ENCODE measurements around the gene DDX41.

The DDX41 gene

GRCh38 chr5:177513500-177513899 lies 3.3 kb downstream of the DDX41 start:
- Histone ChIP-seq H3K4me1 (ENCODE audit: insufficient read depth, low read length, severe bottlenecking) (peaks cover 53% of the 10 kb centered on the region), H3K9me3 (ENCODE audit: low read length) (no peaks in the 10 kb centered on the region), H3F3A (ENCODE audit: insufficient read depth, low read length) (no peaks in the 10 kb centered on the region), H3K27ac (ENCODE audit: low read depth, low read length, poor library complexity, severe bottlenecking) (no peak overlapping the region), H3K9ac (ENCODE audit: low read length) (no peak overlapping the region), H3K27me3 (ENCODE audit: insufficient read depth, low read length) (no peaks in the 10 kb centered on the region), H3K4me2 (ENCODE audit: low read length) (no peak overlapping the region), H3K9me2 (ENCODE audit: low read depth, low read length) (no peaks in the 10 kb centered on the region), H4K20me1 (ENCODE audit: insufficient read depth, low read length) (no peaks in the 10 kb centered on the region), H3K4me3 (ENCODE audit: low read depth, low read length, poor library complexity, severe bottlenecking) (no peak overlapping the region), H3K36me3 (ENCODE audit: insufficient read depth, low read length) (peaks cover 51% of the 10 kb centered on the region), H3K79me2 (ENCODE audit: insufficient read depth, low read length) (peaks cover 7% of the 10 kb centered on the region), H2AFZ (ENCODE audit: low read length) (no peak overlapping the region)
- TF ChIP-seq EZH2 (IDR thresholded peaks at IDR 0.05; ENCODE audit: borderline replicate concordance, low read length) (no peak), CTCF (IDR thresholded peaks at IDR 0.05; ENCODE audit: low read length) (no peak)

DNA sequence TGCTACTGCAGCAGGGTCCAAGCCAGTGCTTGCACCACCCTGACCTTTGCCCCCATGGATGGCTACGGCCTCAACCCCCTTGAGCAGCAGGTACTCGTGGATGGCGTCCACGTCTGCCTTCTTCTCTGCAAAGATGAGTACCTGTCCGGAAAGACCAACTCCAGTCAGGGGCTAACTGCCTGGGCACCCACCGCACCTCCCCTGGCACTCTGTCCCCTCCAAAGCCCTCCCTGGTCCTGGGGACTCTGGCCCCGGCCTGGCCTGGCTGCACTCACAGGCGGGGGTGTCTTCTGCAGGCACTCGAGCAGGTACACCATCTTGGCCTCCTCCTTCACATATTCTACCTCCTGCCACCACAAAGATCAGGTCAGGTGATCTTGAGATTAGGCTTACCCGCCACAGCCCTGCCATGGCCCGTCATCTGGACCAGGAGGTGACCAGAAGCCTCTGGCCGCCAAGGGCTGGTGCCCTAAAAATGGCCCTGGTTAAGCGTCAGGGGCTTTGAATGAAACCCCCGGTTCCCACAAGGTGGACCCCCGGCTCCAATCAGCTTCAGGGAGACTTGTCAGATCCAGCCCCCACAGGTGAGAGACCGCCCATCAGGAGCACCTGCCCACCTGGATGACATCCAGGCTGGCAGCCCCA lies 3.9 kb downstream of the DDX41 start:
- H3K79me2 ChIP-seq (ENCODE audit: insufficient read depth, low read length) = peaks cover 7% of the 10 kb centered on the region
- H3K4me1 ChIP-seq (ENCODE audit: insufficient read depth, low read length, severe bottlenecking) = peaks cover 59% of the 10 kb centered on the region
- H3K9me3 ChIP-seq (ENCODE audit: low read length) = no peaks in the 10 kb centered on the region
- no peaks in the 10 kb centered on the region for H3F3A ChIP-seq (ENCODE audit: insufficient read depth, low read length)
- no peak overlapping the region for H3K9ac ChIP-seq (ENCODE audit: low read length)
- no peak overlapping the region for H3K4me3 ChIP-seq (ENCODE audit: low read depth, low read length, poor library complexity, severe bottlenecking)
- no peaks in the 10 kb centered on the region for H3K9me2 ChIP-seq (ENCODE audit: low read depth, low read length)
- H3K27me3 ChIP-seq (ENCODE audit: insufficient read depth, low read length) = no peaks in the 10 kb centered on the region
- H3K4me2 ChIP-seq (ENCODE audit: low read length) = no peak overlapping the region
- no peak for TF ChIP-seq EZH2 (IDR thresholded peaks at IDR 0.05; ENCODE audit: borderline replicate concordance, low read length)
- TF ChIP-seq CTCF (IDR thresholded peaks at IDR 0.05; ENCODE audit: low read length) = no peak
- H3K36me3 ChIP-seq (ENCODE audit: insufficient read depth, low read length) = peaks cover 57% of the 10 kb centered on the region
- no peak overlapping the region for H3K27ac ChIP-seq (ENCODE audit: low read depth, low read length, poor library complexity, severe bottlenecking)
- no peaks in the 10 kb centered on the region for H4K20me1 ChIP-seq (ENCODE audit: insufficient read depth, low read length)
- no peak overlapping the region for H2AFZ ChIP-seq (ENCODE audit: low read length)

- TF ChIP-seq EZH2 (IDR thresholded peaks at IDR 0.05; ENCODE audit: borderline replicate concordance, low read length) = no peak
- TF ChIP-seq CTCF (IDR thresholded peaks at IDR 0.05; ENCODE audit: low read length) = no peak
- Histone ChIP-seq H2AFZ (ENCODE audit: low read length) (no peak overlapping the region), H3K9me3 (ENCODE audit: low read length) (no peaks in the 10 kb centered on the region), H3K4me2 (ENCODE audit: low read length) (no peak overlapping the region; the same call in 1 of the 2 replicates), H3F3A (ENCODE audit: insufficient read depth, low read length) (no peaks in the 10 kb centered on the region), H3K36me3 (ENCODE audit: insufficient read depth, low read length) (peaks cover 65% of the 10 kb centered on the region), H3K4me3 (ENCODE audit: low read depth, low read length, poor library complexity, severe bottlenecking) (no peak overlapping the region), H3K79me2 (ENCODE audit: insufficient read depth, low read length) (peaks cover 7% of the 10 kb centered on the region), H4K20me1 (ENCODE audit: insufficient read depth, low read length) (no peaks in the 10 kb centered on the region), H3K27ac (ENCODE audit: low read depth, low read length, poor library complexity, severe bottlenecking) (peak overlapping the region; percentile 99), H3K4me1 (ENCODE audit: insufficient read depth, low read length, severe bottlenecking) (peaks cover 67% of the 10 kb centered on the region), H3K9me2 (ENCODE audit: low read depth, low read length) (no peaks in the 10 kb centered on the region), H3K27me3 (ENCODE audit: insufficient read depth, low read length) (no peaks in the 10 kb centered on the region), H3K9ac (ENCODE audit: low read length) (peak overlapping the region; percentile 98; the same call in 1 of the 2 replicates)
Observed at GRCh38 chr5:177511796-177512675, 4.7 kb downstream of the DDX41 start.

All from OCI-LY1 (cell line).